SK-N-SH (cell line): Measurements from ENCODE around the gene PTEN. TPM values are rescaled to one million over a fixed set of nuclear protein-coding genes. Genes with fewer than 3 reads are reported as not detected.

Experiments used
- CTCF ChIA-PET: fragments of 300-600, 350-600 bp; formaldehyde crosslinking; extraction: SDS; loops from one replicate; lab custom pipeline; 2021; lab: Yijun Ruan, JAX
- POLR2A ChIA-PET: fragments of 350-600 bp; sonication (Branson Sonifier 250); formaldehyde crosslinking; extraction: SDS; loops from one replicate; lab custom pipeline; 2020; ENCODE audit warnings: antibody characterized with exemption, inconsistent platforms; lab: Yijun Ruan, JAX
- DNase-seq: peaks from one replicate; pipeline ENCODE4 v3.0.0; 2012
- H2AFZ ChIP-seq: fragments of 200-600 bp; sonication (generic); 2 replicates; pipeline ENCODE4 v1.8.1; 2016; ENCODE audit warnings: antibody characterized with exemption, mild to moderate bottlenecking, low read depth
- H3F3A ChIP-seq: fragments of 200-600 bp; sonication (generic); replicated peaks from 2 replicates; pipeline ENCODE3; 2016; ENCODE audit warnings: antibody characterized with exemption, mild to moderate bottlenecking; ENCODE audit not compliant: insufficient read depth
- H3K27ac ChIP-seq, 2 experiments: fragments of 200-500 bp in 1 of 2; fragments of 200-600 bp in 1 of 2; sonication (Bioruptor generic) in 1 of 2; sonication (generic), shearing (Covaris generic) in 1 of 2; 2 replicates each; pipeline versions ENCODE4 v1.5.1 to v1.6.1; 2014 to 2016; ENCODE audit warnings: low read depth in 2 of 2, inconsistent platforms in 1 of 2, low read length in 1 of 2, mild to moderate bottlenecking in 1 of 2, mixed read lengths in 1 of 2
- H3K27me3 ChIP-seq: fragments of 200-600 bp; sonication (generic), shearing (Covaris generic); 2 replicates; pipeline ENCODE4 v1.6.1; 2016; ENCODE audit warnings: mixed run types; ENCODE audit not compliant: insufficient read depth
- H3K36me3 ChIP-seq, 2 experiments: fragments of 200-500 bp in 1 of 2; fragments of 200-600 bp in 1 of 2; sonication (Bioruptor generic) in 1 of 2; sonication (generic) in 1 of 2; replicated peaks in 1 of 2; 2 replicates each; pipeline versions ENCODE3 to v1.5.1; 2014 to 2016; ENCODE audit warnings: low read length in 1 of 2, mild to moderate bottlenecking in 1 of 2; ENCODE audit not compliant: insufficient read depth in 2 of 2, control insufficient read depth in 1 of 2
- H3K4me1 ChIP-seq, 2 experiments: fragments of 200-500 bp in 1 of 2; fragments of 200-600 bp in 1 of 2; sonication (Bioruptor generic) in 1 of 2; sonication (generic), shearing (Covaris generic) in 1 of 2; 2 replicates each; pipeline versions ENCODE4 v1.5.1 to v1.6.1; 2014 to 2016; ENCODE audit warnings: low read depth in 1 of 2, low read length in 1 of 2, mixed run types in 1 of 2; ENCODE audit not compliant: insufficient read depth in 2 of 2, control insufficient read depth in 1 of 2
- H3K4me2 ChIP-seq: fragments of 200-600 bp; sonication (generic), shearing (Covaris generic); 2 replicates; pipeline ENCODE4 v1.6.1; 2017; ENCODE audit warnings: mixed run types
- H3K4me3 ChIP-seq, 2 experiments: fragments of 200-500 bp in 1 of 2; fragments of 200-600 bp in 1 of 2; sonication (Bioruptor generic) in 1 of 2; sonication (generic), shearing (Covaris generic) in 1 of 2; 2 replicates each; pipeline versions ENCODE4 v1.5.1 to v1.8.1; 2014 to 2016; ENCODE audit warnings: low read depth in 2 of 2, inconsistent platforms in 1 of 2, low read length in 1 of 2, mild to moderate bottlenecking in 1 of 2, mixed read lengths in 1 of 2, moderate library complexity in 1 of 2
- H3K79me2 ChIP-seq: fragments of 200-600 bp; sonication (generic); 2 replicates; pipeline ENCODE4 v1.8.1; 2017; ENCODE audit warnings: mild to moderate bottlenecking; ENCODE audit not compliant: insufficient read depth
- H3K9ac ChIP-seq: fragments of 200-600 bp; sonication (generic); 2 replicates; pipeline ENCODE4 v1.6.1; 2017; ENCODE audit warnings: mixed run types
- H3K9me2 ChIP-seq: fragments of 200-600 bp; sonication (generic); 2 replicates; pipeline ENCODE4 v1.6.1; 2017; ENCODE audit warnings: mixed run types
- H3K9me3 ChIP-seq: fragments of 200-600 bp; sonication (generic); 2 replicates; pipeline ENCODE4 v1.6.1; 2017; ENCODE audit warnings: mixed run types, mild to moderate bottlenecking, moderate library complexity
- H4K20me1 ChIP-seq: fragments of 200-600 bp; sonication (generic); 2 replicates; pipeline ENCODE4 v1.6.1; 2017; ENCODE audit warnings: mild to moderate bottlenecking, mixed run types; ENCODE audit not compliant: insufficient read depth
- CHD2 ChIP-seq: fragments of 150-350 bp; IDR thresholded peaks from 2 replicates; pipeline ENCODE4 v1.6.1; 2018; ENCODE audit warnings: low read length; ENCODE audit not compliant: partially characterized antibody
- FOSL2 ChIP-seq: IDR thresholded peaks from 2 replicates; pipeline ENCODE4 v1.4.0; 2012; ENCODE audit warnings: low read depth, mild to moderate bottlenecking, moderate library complexity, borderline replicate concordance
- FOXJ3 ChIP-seq: sonication (generic); formaldehyde crosslinking; IDR thresholded peaks from 2 replicates; pipeline ENCODE4 v1.5.1; 2020; ENCODE audit warnings: mild to moderate bottlenecking, missing genetic modification reagents
- FOXM1 ChIP-seq: IDR thresholded peaks from 2 replicates; pipeline ENCODE4 v1.4.0; 2012; ENCODE audit warnings: low read depth, mild to moderate bottlenecking
- GABPA ChIP-seq: IDR thresholded peaks from 2 replicates; pipeline ENCODE4 v1.4.0; 2012; ENCODE audit warnings: low read depth, mild to moderate bottlenecking
- GATA2 ChIP-seq: sonication (generic); formaldehyde crosslinking; IDR thresholded peaks from 2 replicates; pipeline ENCODE4 v1.5.0; 2020; ENCODE audit warnings: mild to moderate bottlenecking, missing genetic modification reagents
- JUND ChIP-seq: IDR thresholded peaks from 2 replicates; pipeline ENCODE4 v1.4.0; 2012
- MEF2A ChIP-seq: IDR thresholded peaks from 2 replicates; pipeline ENCODE4 v1.4.0; 2012; ENCODE audit warnings: low read depth, borderline replicate concordance
- NFIC ChIP-seq: IDR thresholded peaks from 2 replicates; pipeline ENCODE4 v1.4.0; 2012; ENCODE audit warnings: borderline replicate concordance
- NRF1 ChIP-seq: IDR thresholded peaks from 2 replicates; pipeline ENCODE4 v1.6.1; 2012; ENCODE audit warnings: low read depth, mild to moderate bottlenecking, low read length
- POLR2AphosphoS5 ChIP-seq: IDR thresholded peaks from 2 replicates; pipeline ENCODE4 v1.6.1; 2012; ENCODE audit warnings: low read depth, low read length
- RAD21 ChIP-seq: IDR thresholded peaks from 2 replicates; pipeline ENCODE4 v1.6.1; 2012; ENCODE audit warnings: mild to moderate bottlenecking, low read length
- SIN3A ChIP-seq: IDR thresholded peaks from 2 replicates; pipeline ENCODE4 v1.6.1; 2012; ENCODE audit warnings: low read depth, mild to moderate bottlenecking, low read length, moderate library complexity, borderline replicate concordance
- TAF1 ChIP-seq: IDR thresholded peaks from 2 replicates; pipeline ENCODE4 v1.6.1; 2012; ENCODE audit warnings: low read depth, mild to moderate bottlenecking, low read length, moderate library complexity, borderline replicate concordance
- TCF12 ChIP-seq: IDR thresholded peaks from 2 replicates; pipeline ENCODE4 v1.4.0; 2012
- YY1 ChIP-seq: IDR thresholded peaks from 2 replicates; pipeline ENCODE4 v1.4.0; 2012; ENCODE audit warnings: low read depth, mild to moderate bottlenecking
- WGBS: methylation state at CpG from one replicate; pipeline ENCODE4 v1.1.6; 2017; ENCODE audit warnings: low lambda C conversion rate; 5-methylcytosine and 5-hydroxymethylcytosine counted together
- polyA plus RNA-seq, 3 experiments: library from polyadenylated mRNA; depleted of rRNA; stranded (reverse); fragments of >200 nt; gene quantifications; 2 replicates each; pipeline ENCODE4 v1.2.3, GENCODE V29; 2012
- TF ChIP-seq, protein P1 (sequence below): fragments of 150-350 bp; IDR thresholded peaks from 2 replicates; pipeline ENCODE4 v1.6.1; 2016; ENCODE audit warnings: mild to moderate bottlenecking, low read depth, low read length
- TF ChIP-seq, protein P2 (sequence below): IDR thresholded peaks from 2 replicates; pipeline ENCODE4 v1.4.0; 2012; ENCODE audit warnings: low read depth
- TF ChIP-seq, protein P3 (sequence below): fragments of 150-350 bp; IDR thresholded peaks from 2 replicates; pipeline ENCODE4 v1.6.1; 2017; ENCODE audit warnings: antibody characterized with exemption, low read length, low read depth, borderline replicate concordance
- TF ChIP-seq, protein P4 (sequence below): IDR thresholded peaks from 2 replicates; pipeline ENCODE4 v1.6.1; 2012; ENCODE audit warnings: mild to moderate bottlenecking, low read depth, low read length, moderate library complexity

PTEN gene
- polyA plus RNA-seq, 1 of the 3 experiments (the other 2 are of a cell fraction): 12.8 TPM

DNA sequence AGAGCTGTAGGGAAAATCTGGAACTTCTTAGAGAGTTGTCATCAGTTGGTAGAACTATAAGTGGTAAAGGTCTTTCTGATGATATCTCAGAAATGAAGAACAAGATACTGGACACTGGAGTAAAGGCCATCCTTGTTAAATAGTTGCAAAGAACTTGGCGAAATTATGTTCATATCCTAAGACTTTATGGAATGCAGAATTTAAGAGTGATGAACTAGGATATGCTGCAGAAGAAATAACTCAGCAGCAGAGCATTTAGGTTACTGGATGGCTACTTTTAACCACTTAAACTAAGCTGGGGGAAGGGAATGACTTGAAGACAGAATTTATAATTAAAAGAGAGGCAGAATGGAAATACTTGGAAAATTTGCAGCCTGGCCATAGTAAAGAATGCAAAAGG lies 23.7 kb downstream of the PTEN start:
- no peaks in the 10 kb centered on the region for H3K9me2 ChIP-seq
- no peaks in the 10 kb centered on the region; the same call in 1 of the 2 replicates for H3K9me3 ChIP-seq
- peaks cover 46 to 54% of the 10 kb centered on the region in 2 experiments for H3K36me3 ChIP-seq
- DNase-seq: no peak
- H3K4me3 ChIP-seq: no peak overlapping the region
- H4K20me1 ChIP-seq: peaks cover 67% of the 10 kb centered on the region
- TF ChIP-seq, protein P1, sequence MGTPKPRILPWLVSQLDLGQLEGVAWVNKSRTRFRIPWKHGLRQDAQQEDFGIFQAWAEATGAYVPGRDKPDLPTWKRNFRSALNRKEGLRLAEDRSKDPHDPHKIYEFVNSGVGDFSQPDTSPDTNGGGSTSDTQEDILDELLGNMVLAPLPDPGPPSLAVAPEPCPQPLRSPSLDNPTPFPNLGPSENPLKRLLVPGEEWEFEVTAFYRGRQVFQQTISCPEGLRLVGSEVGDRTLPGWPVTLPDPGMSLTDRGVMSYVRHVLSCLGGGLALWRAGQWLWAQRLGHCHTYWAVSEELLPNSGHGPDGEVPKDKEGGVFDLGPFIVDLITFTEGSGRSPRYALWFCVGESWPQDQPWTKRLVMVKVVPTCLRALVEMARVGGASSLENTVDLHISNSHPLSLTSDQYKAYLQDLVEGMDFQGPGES: no peak
- TF ChIP-seq JUND (no peak), YY1 (no peak), FOXJ3 (CRISPR knock-in tag) (no peak), SIN3A (no peak)
- TF ChIP-seq, protein P2, sequence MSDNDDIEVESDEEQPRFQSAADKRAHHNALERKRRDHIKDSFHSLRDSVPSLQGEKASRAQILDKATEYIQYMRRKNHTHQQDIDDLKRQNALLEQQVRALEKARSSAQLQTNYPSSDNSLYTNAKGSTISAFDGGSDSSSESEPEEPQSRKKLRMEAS: no peak
- no peak overlapping the region for H3K4me2 ChIP-seq
- peaks cover 4% of the 10 kb centered on the region for H3F3A ChIP-seq
- H3K27ac ChIP-seq: no peak overlapping the region
- ChIA-PET POLR2A (no interaction called here), CTCF (interaction anchor here (1.1 kb wide), 1 partner anchor 503 kb away, joined by 3 read pairs; no protein-coding TSS in a partner anchor)
- no peaks in the 10 kb centered on the region for H3K27me3 ChIP-seq
- no peak overlapping the region for H2AFZ ChIP-seq
- 96% methylated on average over 1 of the region's 1 CpG for WGBS
- H3K4me1 ChIP-seq: peaks cover 0 to 6% of the 10 kb centered on the region in 2 experiments; a peak in 1 of 4 replicates
- no peak overlapping the region for H3K9ac ChIP-seq
- H3K79me2 ChIP-seq: peaks cover 100% of the 10 kb centered on the region

DNA sequence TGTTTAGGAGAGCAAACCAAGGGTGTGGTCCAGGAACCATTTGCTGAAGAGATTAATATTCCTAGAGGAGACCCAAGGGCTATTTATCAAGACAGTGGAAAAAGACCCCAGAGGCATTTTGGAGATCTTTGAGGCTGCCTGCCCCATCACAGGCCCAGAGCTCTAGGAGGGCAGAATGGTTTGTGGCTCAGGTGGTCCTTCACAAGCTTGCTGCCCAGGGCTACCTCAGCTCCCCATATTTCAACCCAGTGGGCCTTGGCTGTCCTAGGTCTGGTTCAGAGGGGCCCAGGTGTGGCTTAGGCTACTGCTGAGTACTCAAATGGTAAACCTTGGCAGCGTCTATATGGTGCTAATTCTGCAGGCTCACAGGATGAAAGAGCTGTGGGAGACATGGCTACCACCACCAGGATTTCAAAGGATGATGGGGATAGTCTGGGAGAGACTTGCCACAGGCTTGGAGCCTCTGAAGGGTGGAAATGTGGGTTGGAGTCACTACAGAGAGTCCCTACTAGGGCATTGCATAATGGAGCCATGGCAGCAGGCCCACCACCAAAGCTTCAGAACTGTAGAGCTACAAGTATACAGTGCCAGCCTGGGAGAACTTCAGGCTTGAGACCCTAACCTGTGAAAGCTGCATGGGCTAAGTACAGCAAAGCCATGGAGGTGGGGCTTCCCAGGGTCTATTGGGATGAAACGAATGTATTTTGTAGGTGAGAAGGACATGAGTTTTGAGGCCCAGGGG lies 24.3 kb downstream of the PTEN start:
- Histone ChIP-seq H2AFZ (no peak overlapping the region), H3F3A (peaks cover 1% of the 10 kb centered on the region)
- CTCF ChIA-PET: interaction anchor here (1.1 kb wide), 1 partner anchor 502 kb away, joined by 3 read pairs; no protein-coding TSS in a partner anchor

More for the DNA sequence above, 24.3 kb downstream of the PTEN start:
- no peaks in the 10 kb centered on the region; the same call in 1 of the 2 replicates for H3K9me3 ChIP-seq
- no peak overlapping the region for H3K27ac ChIP-seq
- no peak for DNase-seq
- peaks cover 0 to 4% of the 10 kb centered on the region in 2 experiments; a peak in 2 of 4 replicates for H3K4me1 ChIP-seq
- H3K9me2 ChIP-seq: no peaks in the 10 kb centered on the region
- no peak overlapping the region for H3K4me3 ChIP-seq
- WGBS: 90% methylated on average over 2 of the region's 2 CpGs
- POLR2A ChIA-PET: no interaction called here
- TF ChIP-seq NRF1 (no peak), POLR2AphosphoS5 (no peak), TCF12 (no peak), YY1 (no peak), MEF2A (no peak), FOXM1 (no peak), GABPA (no peak), NFIC (no peak), RAD21 (no peak), FOSL2 (no peak), CHD2 (no peak), FOXJ3 (CRISPR knock-in tag) (no peak), TAF1 (no peak), GATA2 (no peak)
- TF ChIP-seq, protein P3, sequence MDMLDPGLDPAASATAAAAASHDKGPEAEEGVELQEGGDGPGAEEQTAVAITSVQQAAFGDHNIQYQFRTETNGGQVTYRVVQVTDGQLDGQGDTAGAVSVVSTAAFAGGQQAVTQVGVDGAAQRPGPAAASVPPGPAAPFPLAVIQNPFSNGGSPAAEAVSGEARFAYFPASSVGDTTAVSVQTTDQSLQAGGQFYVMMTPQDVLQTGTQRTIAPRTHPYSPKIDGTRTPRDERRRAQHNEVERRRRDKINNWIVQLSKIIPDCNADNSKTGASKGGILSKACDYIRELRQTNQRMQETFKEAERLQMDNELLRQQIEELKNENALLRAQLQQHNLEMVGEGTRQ: no peak
- TF ChIP-seq, protein P4, sequence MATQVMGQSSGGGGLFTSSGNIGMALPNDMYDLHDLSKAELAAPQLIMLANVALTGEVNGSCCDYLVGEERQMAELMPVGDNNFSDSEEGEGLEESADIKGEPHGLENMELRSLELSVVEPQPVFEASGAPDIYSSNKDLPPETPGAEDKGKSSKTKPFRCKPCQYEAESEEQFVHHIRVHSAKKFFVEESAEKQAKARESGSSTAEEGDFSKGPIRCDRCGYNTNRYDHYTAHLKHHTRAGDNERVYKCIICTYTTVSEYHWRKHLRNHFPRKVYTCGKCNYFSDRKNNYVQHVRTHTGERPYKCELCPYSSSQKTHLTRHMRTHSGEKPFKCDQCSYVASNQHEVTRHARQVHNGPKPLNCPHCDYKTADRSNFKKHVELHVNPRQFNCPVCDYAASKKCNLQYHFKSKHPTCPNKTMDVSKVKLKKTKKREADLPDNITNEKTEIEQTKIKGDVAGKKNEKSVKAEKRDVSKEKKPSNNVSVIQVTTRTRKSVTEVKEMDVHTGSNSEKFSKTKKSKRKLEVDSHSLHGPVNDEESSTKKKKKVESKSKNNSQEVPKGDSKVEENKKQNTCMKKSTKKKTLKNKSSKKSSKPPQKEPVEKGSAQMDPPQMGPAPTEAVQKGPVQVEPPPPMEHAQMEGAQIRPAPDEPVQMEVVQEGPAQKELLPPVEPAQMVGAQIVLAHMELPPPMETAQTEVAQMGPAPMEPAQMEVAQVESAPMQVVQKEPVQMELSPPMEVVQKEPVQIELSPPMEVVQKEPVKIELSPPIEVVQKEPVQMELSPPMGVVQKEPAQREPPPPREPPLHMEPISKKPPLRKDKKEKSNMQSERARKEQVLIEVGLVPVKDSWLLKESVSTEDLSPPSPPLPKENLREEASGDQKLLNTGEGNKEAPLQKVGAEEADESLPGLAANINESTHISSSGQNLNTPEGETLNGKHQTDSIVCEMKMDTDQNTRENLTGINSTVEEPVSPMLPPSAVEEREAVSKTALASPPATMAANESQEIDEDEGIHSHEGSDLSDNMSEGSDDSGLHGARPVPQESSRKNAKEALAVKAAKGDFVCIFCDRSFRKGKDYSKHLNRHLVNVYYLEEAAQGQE: no peak
- H3K9ac ChIP-seq: no peak overlapping the region
- peaks cover 100% of the 10 kb centered on the region for H3K79me2 ChIP-seq
- H3K4me2 ChIP-seq: no peak overlapping the region
- H3K36me3 ChIP-seq: peaks cover 48% of the 10 kb centered on the region in 2 experiments
- no peaks in the 10 kb centered on the region for H3K27me3 ChIP-seq
- H4K20me1 ChIP-seq: peaks cover 67% of the 10 kb centered on the region
